Esophagus squamous epithelium (tissue), 4 donors: ENCODE data around the gene PPP2R3B.

Experiments used
- POLR2A ChIP-seq, 4 donors: fragments of 450-650 bp; IDR thresholded peaks; one replicate each; pipeline ENCODE4 v1.6.1; 2017; ENCODE audit warnings: antibody characterized with exemption in 4 of 4, mild to moderate bottlenecking in 4 of 4, moderate library complexity in 3 of 4
- TF ChIP-seq, protein P1 (sequence below), 6 experiments: fragments of 450-650 bp in 4 of 6; fragments of 200-600 bp in 2 of 6; sonication (generic) in 2 of 6; IDR thresholded peaks; one replicate each; pipeline ENCODE4 v1.5.1; 2016 to 2019; ENCODE audit warnings: antibody characterized with exemption in 6 of 6, mild to moderate bottlenecking in 4 of 6, moderate library complexity in 4 of 6

DNA sequence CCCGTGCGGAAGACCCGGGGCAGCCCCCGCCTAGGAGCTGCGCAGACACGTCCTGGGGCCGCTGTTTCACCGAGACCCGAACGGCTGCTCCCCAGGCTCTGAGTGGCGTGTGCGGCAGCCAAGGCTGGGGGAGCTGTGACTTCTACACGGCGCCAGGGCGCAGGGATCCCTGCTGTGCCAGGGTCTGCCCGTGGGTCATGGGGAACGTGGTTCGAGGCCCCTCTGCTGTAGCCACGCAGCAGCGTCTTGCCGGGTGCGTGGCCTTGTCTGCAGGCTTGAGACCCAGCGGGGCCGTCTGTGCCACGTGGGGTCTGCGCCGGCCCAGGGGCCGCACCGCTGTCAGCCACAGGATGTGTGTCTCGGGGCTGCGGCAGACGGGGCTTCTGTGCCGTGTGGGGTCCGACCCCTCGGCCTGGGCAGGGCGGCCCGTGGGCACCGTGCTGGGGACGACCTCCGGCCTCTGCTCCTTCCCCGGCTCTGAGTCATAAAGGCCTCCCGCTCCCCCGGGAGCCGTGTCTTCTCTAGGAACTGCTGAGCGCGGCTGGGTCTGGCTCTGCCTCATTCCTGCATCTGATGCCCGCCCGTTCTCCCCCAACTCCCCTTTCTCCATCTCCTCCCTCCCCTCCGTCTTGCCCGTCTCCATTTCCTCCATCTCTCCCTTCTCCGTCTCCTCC lies 55.4 kb downstream of the PPP2R3B start:
- TF ChIP-seq, protein P1, sequence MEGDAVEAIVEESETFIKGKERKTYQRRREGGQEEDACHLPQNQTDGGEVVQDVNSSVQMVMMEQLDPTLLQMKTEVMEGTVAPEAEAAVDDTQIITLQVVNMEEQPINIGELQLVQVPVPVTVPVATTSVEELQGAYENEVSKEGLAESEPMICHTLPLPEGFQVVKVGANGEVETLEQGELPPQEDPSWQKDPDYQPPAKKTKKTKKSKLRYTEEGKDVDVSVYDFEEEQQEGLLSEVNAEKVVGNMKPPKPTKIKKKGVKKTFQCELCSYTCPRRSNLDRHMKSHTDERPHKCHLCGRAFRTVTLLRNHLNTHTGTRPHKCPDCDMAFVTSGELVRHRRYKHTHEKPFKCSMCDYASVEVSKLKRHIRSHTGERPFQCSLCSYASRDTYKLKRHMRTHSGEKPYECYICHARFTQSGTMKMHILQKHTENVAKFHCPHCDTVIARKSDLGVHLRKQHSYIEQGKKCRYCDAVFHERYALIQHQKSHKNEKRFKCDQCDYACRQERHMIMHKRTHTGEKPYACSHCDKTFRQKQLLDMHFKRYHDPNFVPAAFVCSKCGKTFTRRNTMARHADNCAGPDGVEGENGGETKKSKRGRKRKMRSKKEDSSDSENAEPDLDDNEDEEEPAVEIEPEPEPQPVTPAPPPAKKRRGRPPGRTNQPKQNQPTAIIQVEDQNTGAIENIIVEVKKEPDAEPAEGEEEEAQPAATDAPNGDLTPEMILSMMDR (IDR thresholded peaks at IDR 0.05): no peak
- TF ChIP-seq POLR2A (IDR thresholded peaks at IDR 0.05): no peak
